Adrenal gland (tissue), 5 donors: ENCODE data around the gene SMIM23.

Experiments used
- CTCF ChIP-seq, 6 experiments: fragments of 450-650 bp in 4 of 6; fragments of 200-600 bp in 2 of 6; sonication (generic) in 1 of 6; IDR thresholded peaks; 1 replicate in 5 of 6; 2 replicates in 1 of 6; pipeline versions ENCODE4 v1.5.1 to v1.8.0; 2016 to 2021; ENCODE audit warnings: antibody characterized with exemption in 6 of 6, mild to moderate bottlenecking in 2 of 6, moderate library complexity in 1 of 6
- POLR2A ChIP-seq, 2 donors: fragments of 450-650 bp; IDR thresholded peaks; one replicate each; pipeline ENCODE4 v1.6.1; 2017; ENCODE audit warnings: antibody characterized with exemption in 2 of 2, mild to moderate bottlenecking in 2 of 2, moderate library complexity in 1 of 2
- donor health status: DM: no; HTN: no; CAD: no.

- TF ChIP-seq CTCF (IDR thresholded peaks at IDR 0.05) (no peak), POLR2A (IDR thresholded peaks at IDR 0.05) (no peak)
Measured at GRCh38 chr5:171789353-171789752, 3.7 kb downstream of the SMIM23 start.
